GM12878 (cell line): ENCODE results near the gene XPNPEP2.

Experiments
- ATF7 ChIP-seq: fragments of 450-650 bp; IDR thresholded peaks from 2 replicates; pipeline ENCODE4 v1.6.1; 2016; ENCODE audit warnings: low read depth, mild to moderate bottlenecking
- BACH1 ChIP-seq: fragments of 450-650 bp; IDR thresholded peaks from 2 replicates; pipeline ENCODE4 v1.6.1; 2017; ENCODE audit warnings: mild to moderate bottlenecking, borderline replicate concordance
- CBX5 ChIP-seq: sonication (generic); IDR thresholded peaks from 2 replicates; pipeline ENCODE4 v1.6.1; 2016; ENCODE audit warnings: low read depth, moderate library complexity, mild to moderate bottlenecking, inconsistent platforms
- CREB1 ChIP-seq: IDR thresholded peaks from 2 replicates; pipeline ENCODE4 v1.6.1; 2012; ENCODE audit warnings: low read depth, mild to moderate bottlenecking, inconsistent platforms
- EED ChIP-seq: sonication (generic); IDR thresholded peaks from 2 replicates; pipeline ENCODE4 v1.6.1; 2016; ENCODE audit warnings: antibody characterized with exemption, low read depth
- EGR1 ChIP-seq, 2 experiments: IDR thresholded peaks; 1 replicate in 1 of 2; 2 replicates in 1 of 2; pipeline ENCODE4 v1.6.1; 2011 to 2012; ENCODE audit warnings: low read depth in 2 of 2, low read length in 2 of 2, borderline replicate concordance in 1 of 2, mild to moderate bottlenecking in 1 of 2, moderate library complexity in 1 of 2
- ESRRA ChIP-seq: IDR thresholded peaks from 2 replicates; pipeline ENCODE4 v1.6.1; 2012; ENCODE audit warnings: mild to moderate bottlenecking, low read length, improper control_type of control experiment
- MAX ChIP-seq: IDR thresholded peaks from 2 replicates; pipeline ENCODE4 v1.6.1; 2012; ENCODE audit warnings: low read depth, low read length, improper control_type of control experiment
- NFIC ChIP-seq: IDR thresholded peaks from 2 replicates; pipeline ENCODE4 v1.6.1; 2012; ENCODE audit warnings: low read depth, mild to moderate bottlenecking, inconsistent platforms, low read length, moderate library complexity
- RAD21 ChIP-seq: IDR thresholded peaks from 2 replicates; pipeline ENCODE4 v1.6.1; 2011; ENCODE audit warnings: mild to moderate bottlenecking, low read depth, low read length, moderate library complexity; ENCODE audit not compliant: insufficient read depth
- RFX5 ChIP-seq: IDR thresholded peaks from 2 replicates; pipeline ENCODE4 v1.6.1; 2011; ENCODE audit warnings: low read depth, low read length, improper control_type of control experiment
- TCF7 ChIP-seq: IDR thresholded peaks from 2 replicates; pipeline ENCODE4 v1.6.1; 2014; ENCODE audit warnings: antibody characterized with exemption, borderline replicate concordance
- TF ChIP-seq, protein P1 (sequence below), 3 experiments: IDR thresholded peaks in 2 of 3; conservative IDR thresholded peaks in 1 of 3; 2 replicates each; pipeline ENCODE4 v1.5.1; 2011; ENCODE audit warnings: low read depth in 3 of 3, low read length in 3 of 3, mild to moderate bottlenecking in 3 of 3, control low read depth in 2 of 3, moderate library complexity in 2 of 3, inconsistent platforms in 1 of 3, mixed read lengths in 1 of 3; ENCODE audit not compliant: control insufficient read depth in 2 of 3, insufficient read depth in 1 of 3; ENCODE audit errors: extremely low read depth in 1 of 3

DNA sequence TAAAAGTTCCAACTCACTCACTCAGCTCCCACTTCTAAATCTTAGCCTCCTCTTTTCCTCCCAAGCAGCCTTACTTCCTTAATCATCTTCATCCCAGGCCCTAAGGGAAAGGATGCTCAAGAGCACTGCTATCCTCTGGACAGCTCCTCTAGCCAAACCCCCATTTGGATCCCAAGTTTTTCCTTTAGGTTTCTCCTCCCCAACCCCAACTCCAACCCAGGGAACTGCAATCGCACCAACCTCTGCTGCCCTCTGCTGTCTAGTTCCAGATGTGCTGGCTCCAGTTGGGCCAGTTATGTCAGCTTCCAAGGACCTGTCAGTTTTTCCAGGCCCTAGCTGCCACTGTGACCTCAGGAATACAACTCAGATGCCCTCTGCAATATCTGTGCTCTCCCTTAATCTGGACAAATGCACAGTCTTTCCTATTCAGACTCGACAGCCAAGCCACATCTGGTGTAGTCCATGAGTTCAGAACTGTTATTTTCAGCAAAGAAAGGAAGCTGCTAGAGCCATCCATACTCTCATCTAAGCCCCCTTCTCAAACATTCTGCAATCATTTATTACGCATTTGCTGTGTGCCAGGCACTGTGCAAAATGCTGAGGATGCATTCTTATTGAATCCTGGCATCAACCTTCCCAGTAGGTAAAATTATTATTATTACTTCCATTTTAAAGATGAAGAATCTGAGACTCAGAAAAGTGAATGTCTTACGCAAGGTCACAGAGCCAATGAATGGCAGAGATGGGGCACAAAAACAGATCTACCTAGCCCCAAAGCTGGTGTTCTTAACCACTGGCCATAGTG, 12.3 kb upstream of the XPNPEP2 start:
- TF ChIP-seq TCF7 (no peak), BACH1 (no peak), ESRRA (no peak), CBX5 (no peak), RAD21 (peak; percentile 68), EED (no peak), CREB1 (no peak), EGR1 (IDR thresholded peaks at IDR 0.05; ENCODE audit: borderline replicate concordance in 1 of 2, low read depth in 2 of 2, low read length in 2 of 2) (no peak), RFX5 (no peak), ATF7 (no peak), MAX (no peak), NFIC (no peak)
- TF ChIP-seq, protein P1, sequence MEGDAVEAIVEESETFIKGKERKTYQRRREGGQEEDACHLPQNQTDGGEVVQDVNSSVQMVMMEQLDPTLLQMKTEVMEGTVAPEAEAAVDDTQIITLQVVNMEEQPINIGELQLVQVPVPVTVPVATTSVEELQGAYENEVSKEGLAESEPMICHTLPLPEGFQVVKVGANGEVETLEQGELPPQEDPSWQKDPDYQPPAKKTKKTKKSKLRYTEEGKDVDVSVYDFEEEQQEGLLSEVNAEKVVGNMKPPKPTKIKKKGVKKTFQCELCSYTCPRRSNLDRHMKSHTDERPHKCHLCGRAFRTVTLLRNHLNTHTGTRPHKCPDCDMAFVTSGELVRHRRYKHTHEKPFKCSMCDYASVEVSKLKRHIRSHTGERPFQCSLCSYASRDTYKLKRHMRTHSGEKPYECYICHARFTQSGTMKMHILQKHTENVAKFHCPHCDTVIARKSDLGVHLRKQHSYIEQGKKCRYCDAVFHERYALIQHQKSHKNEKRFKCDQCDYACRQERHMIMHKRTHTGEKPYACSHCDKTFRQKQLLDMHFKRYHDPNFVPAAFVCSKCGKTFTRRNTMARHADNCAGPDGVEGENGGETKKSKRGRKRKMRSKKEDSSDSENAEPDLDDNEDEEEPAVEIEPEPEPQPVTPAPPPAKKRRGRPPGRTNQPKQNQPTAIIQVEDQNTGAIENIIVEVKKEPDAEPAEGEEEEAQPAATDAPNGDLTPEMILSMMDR (IDR thresholded peaks at IDR 0.05 in 2 of 3, conservative IDR thresholded peaks at IDR 0.05 in 1 of 3; ENCODE audit: control insufficient read depth in 2 of 3, extremely low read depth in 1 of 3, insufficient read depth in 1 of 3, low read depth in 3 of 3, low read length in 3 of 3): peak; percentile 54 to 74 (median 67)
